Retinal pigment epithelial cell (primary cell): ENCODE measurements around the gene PPP2R5C.
A peak's percentile ranks its signal among the peaks of the same experiment; 100 is the strongest.

Experiments
- DNase-seq: peaks from one replicate; pipeline ENCODE4 v3.0.0-alpha.2; 2010; ENCODE audit warnings: low read depth
- H3K4me3 ChIP-seq: 2 replicates; pipeline ENCODE4 v1.5.1; 2011; ENCODE audit warnings: mild to moderate bottlenecking, low read length, control low read depth, moderate library complexity
- CTCF ChIP-seq: conservative IDR thresholded peaks from 2 replicates; pipeline ENCODE4 v1.5.1; 2011; ENCODE audit warnings: low read depth, low read length, control low read depth, inconsistent platforms

The PPP2R5C gene

GRCh38 chr14:101963656-101964296, 202.3 kb downstream of the PPP2R5C start:
- no peak for DNase-seq
- peak overlapping the region; percentile 25 for H3K4me3 ChIP-seq
- TF ChIP-seq CTCF, result no peak

- DNase-seq, result peak; percentile 66
- H3K4me3 ChIP-seq, result peak within 1 kb of the TSS; percentile 95
- TF ChIP-seq CTCF, result no peak
Measured at GRCh38 chr14:101964297-101965180, 203.0 kb downstream of the PPP2R5C start, which contains the start of gene DYNC1H1. DYNC1H1 (plus strand) TSS chr14:101964573; CDS start chr14:101964692, 119 bp downstream.

GRCh38 chr14:101965181-101965544, 203.7 kb downstream of the PPP2R5C start:
- peak overlapping the region; percentile 95 for H3K4me3 ChIP-seq
- no peak for DNase-seq
- TF ChIP-seq CTCF, result no peak

GRCh38 chr14:101965770-101966722, 204.5 kb downstream of the PPP2R5C start:
- no peak for DNase-seq
- no peak for TF ChIP-seq CTCF
- peak overlapping the region; percentile 95 for H3K4me3 ChIP-seq

- DNase-seq, result no peak
- H3K4me3 ChIP-seq, result peak overlapping the region; percentile 95
- no peak for TF ChIP-seq CTCF
Measured at GRCh38 chr14:101966742-101967141, 205.2 kb downstream of the PPP2R5C start.

GRCh38 chr14:101968186-101968585, 206.7 kb downstream of the PPP2R5C start:
- no peak for DNase-seq
- no peak overlapping the region for H3K4me3 ChIP-seq
- no peak for TF ChIP-seq CTCF
